ENCODE results near the gene FILIP1L.

The FILIP1L gene

GRCh38 chr3:99903869-99904268, 210.4 kb downstream of the FILIP1L start:
- Histone ChIP-seq H3K27me3 (no peaks in the 10 kb centered on the region), H3K9me3 (no peaks in the 10 kb centered on the region), H3K27ac (no peak overlapping the region), H3K36me3 (no peaks in the 10 kb centered on the region), H3K4me1 (ENCODE audit: control insufficient read depth in 1 of 2, insufficient read depth in 1 of 2, low read depth in 1 of 2, low read length in 1 of 2) (peaks cover 0 to 4% of the 10 kb centered on the region in 2 experiments), H3K4me3 (ENCODE audit: low read depth in 1 of 2, low read length in 1 of 2) (no peak overlapping the region)
- no peak for TF ChIP-seq CTCF (IDR thresholded peaks at IDR 0.05)

- peaks cover 0 to 4% of the 10 kb centered on the region in 2 experiments for H3K4me1 ChIP-seq (ENCODE audit: control insufficient read depth in 1 of 2, insufficient read depth in 1 of 2, low read depth in 1 of 2, low read length in 1 of 2)
- H3K9me3 ChIP-seq, result no peaks in the 10 kb centered on the region
- no peak for TF ChIP-seq CTCF (IDR thresholded peaks at IDR 0.05)
- H3K27ac ChIP-seq, result no peak overlapping the region
- no peak overlapping the region for H3K4me3 ChIP-seq (ENCODE audit: low read depth in 1 of 2, low read length in 1 of 2)
- H3K36me3 ChIP-seq, result no peaks in the 10 kb centered on the region
- no peaks in the 10 kb centered on the region for H3K27me3 ChIP-seq
These were observed 212.2 kb downstream of the FILIP1L start for GRCh38 chr3:99902091-99902490.

GRCh38 chr3:99901200-99901926, 212.9 kb downstream of the FILIP1L start:
- no peaks in the 10 kb centered on the region for H3K27me3 ChIP-seq
- no peaks in the 10 kb centered on the region for H3K36me3 ChIP-seq
- no peak overlapping the region for H3K27ac ChIP-seq
- TF ChIP-seq CTCF (IDR thresholded peaks at IDR 0.05), result no peak
- H3K4me1 ChIP-seq (ENCODE audit: control insufficient read depth in 1 of 2, insufficient read depth in 1 of 2, low read depth in 1 of 2, low read length in 1 of 2), result peaks cover 0 to 6% of the 10 kb centered on the region in 2 experiments
- no peaks in the 10 kb centered on the region for H3K9me3 ChIP-seq
- no peak overlapping the region for H3K4me3 ChIP-seq (ENCODE audit: low read depth in 1 of 2, low read length in 1 of 2)

- Histone ChIP-seq H3K27me3 (no peaks in the 10 kb centered on the region), H3K27ac (no peak overlapping the region), H3K9me3 (no peaks in the 10 kb centered on the region), H3K4me3 (ENCODE audit: low read depth in 1 of 2, low read length in 1 of 2) (no peak overlapping the region), H3K36me3 (no peaks in the 10 kb centered on the region), H3K4me1 (ENCODE audit: control insufficient read depth in 1 of 2, insufficient read depth in 1 of 2, low read depth in 1 of 2, low read length in 1 of 2) (peaks cover 10 to 16% of the 10 kb centered on the region in 2 experiments)
- no peak for TF ChIP-seq CTCF (IDR thresholded peaks at IDR 0.05)
These were observed 214.1 kb downstream of the FILIP1L start for GRCh38 chr3:99900248-99900647.

- TF ChIP-seq CTCF (IDR thresholded peaks at IDR 0.05), result no peak
- no peak overlapping the region for H3K27ac ChIP-seq
- peaks cover 10 to 16% of the 10 kb centered on the region in 2 experiments for H3K4me1 ChIP-seq (ENCODE audit: control insufficient read depth in 1 of 2, insufficient read depth in 1 of 2, low read depth in 1 of 2, low read length in 1 of 2)
These were observed 214.7 kb downstream of the FILIP1L start for GRCh38 chr3:99899603-99900002.

More at GRCh38 chr3:99899603-99900002, 214.7 kb downstream of the FILIP1L start:
- H3K36me3 ChIP-seq, result no peaks in the 10 kb centered on the region
- H3K4me3 ChIP-seq (ENCODE audit: low read depth in 1 of 2, low read length in 1 of 2), result no peak overlapping the region
- H3K9me3 ChIP-seq, result no peaks in the 10 kb centered on the region
- no peaks in the 10 kb centered on the region for H3K27me3 ChIP-seq

Data from neutrophil (primary cell).